Middle frontal gyrus (tissue), 1 donor: Measurements from ENCODE around the gene NEK4.
A peak's percentile ranks its signal among the peaks of the same experiment; 100 is the strongest.
"Not testable (repeated sequence)": the region's sequence is repeated elsewhere in the genome, so short reads cannot be mapped to it uniquely, and the experiment has no call there.

ENCODE experiments used
- DNase-seq: peaks from one replicate; pipeline ENCODE4 v3.0.0-alpha.2; 2015; ENCODE audit warnings: low spot score; ENCODE audit errors: extremely low spot score

The NEK4 gene

DNA sequence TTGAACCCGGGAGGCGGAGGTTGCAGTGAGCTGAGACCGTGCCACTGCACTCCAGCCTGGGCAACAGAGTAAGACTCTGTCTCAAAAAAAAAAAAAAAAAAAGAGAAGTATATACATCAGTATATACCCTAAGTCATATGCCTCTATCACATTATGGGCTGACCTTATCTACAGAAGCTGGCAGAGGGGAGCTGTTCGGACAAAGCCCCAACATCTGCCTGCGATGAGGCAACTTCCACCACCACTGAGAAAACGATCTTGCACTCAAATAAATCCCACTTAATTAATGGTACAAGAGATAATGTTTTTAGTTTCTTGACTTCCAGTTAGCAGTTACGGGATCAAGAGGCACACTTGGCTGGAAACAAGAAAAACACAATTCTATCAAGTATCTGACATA is 67.4 kb downstream of the NEK4 start:
- DNase-seq: no peak

DNA sequence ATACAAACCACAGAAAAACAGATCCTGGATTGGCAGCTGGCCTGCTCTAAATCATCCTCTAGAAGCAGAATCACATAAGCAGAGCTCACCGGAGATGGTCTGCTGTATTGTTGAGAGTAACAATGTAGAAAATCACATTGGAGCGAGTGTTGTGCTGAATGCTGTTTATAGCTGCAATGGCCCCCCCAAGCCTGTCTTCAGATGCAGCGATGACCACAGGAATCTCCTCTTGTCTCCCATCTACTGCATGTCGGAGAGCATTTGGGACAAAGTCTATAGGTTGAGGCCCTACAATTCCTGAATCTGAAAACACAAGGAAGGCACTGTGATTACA is 73.1 kb downstream of the NEK4 start:
- DNase-seq: no peak

DNA sequence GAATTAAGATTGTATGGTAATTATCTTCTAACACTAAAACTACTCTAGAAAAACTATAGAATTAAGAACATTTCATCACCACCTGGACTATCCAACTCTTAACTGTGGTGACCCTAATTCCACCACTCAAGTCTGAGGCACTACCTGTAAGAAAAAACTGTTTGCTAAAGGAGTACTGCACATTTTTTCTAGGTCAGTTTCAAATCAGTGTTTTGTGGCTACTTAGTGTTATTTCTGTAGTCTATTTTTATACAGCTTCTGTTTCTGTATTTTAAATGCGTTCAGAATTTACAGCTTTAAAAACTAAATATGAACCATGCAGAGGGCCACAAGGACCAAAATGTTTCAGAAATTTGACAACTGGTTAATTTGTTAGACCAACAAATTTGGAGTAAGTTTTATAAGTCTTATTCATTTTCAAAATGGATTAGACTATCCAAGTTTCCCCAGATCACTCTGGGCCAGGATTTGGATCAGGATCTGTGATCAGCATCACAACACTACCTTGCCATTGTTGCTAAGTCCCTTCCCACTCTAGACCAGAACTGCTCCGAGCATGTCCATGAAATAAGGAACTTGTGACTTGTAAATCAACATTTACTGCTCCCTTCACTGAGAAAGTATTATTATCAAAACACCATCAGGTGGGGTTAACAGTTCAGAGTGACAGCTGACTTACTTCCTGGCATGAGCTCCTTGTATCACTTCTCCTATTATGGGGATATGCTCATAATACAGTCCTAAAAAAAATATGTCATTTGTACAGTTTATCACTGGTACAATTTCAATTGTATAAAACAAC is 73.7 kb downstream of the NEK4 start:
- no peak for DNase-seq

DNA sequence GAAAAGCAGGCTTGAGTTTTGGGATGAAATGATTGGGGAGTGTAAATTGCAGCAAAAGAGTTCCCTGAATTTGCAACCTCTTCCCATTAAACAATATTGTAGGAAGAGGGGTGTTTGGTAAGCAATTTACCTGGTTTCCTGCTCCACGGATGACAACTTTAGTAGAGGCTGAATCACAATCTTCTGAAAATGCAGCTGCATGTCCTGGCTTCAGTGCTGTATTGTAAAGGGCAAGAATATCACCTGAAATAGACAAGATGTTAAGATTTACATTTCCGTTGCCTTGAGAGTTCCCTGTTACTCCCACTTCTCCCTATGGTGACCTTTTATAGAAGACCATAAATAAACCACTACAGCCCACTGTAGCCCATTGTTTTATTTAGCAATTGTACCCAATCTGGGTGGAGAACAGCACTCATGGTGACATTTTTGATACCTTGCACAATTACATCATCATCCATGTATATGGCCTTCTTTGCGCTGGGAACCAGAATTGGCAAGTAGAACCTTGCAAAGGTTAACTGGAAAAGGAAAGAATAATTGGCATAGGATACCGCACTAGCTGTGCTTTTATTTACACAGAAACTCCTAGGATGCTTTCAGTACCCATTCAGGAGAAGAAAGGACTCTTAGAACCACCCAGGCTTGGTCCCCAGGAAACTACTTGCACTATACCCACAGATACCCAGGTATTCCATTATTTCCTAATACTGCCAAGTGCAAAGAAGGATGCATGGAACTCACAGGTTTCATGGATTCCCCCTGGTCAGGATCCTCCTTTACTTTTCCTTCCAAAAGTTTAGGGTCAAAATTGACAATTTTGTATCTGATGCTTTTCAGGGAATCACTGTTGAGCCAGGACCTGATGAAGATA is 74.7 kb downstream of the NEK4 start:
- DNase-seq: no peak

DNA sequence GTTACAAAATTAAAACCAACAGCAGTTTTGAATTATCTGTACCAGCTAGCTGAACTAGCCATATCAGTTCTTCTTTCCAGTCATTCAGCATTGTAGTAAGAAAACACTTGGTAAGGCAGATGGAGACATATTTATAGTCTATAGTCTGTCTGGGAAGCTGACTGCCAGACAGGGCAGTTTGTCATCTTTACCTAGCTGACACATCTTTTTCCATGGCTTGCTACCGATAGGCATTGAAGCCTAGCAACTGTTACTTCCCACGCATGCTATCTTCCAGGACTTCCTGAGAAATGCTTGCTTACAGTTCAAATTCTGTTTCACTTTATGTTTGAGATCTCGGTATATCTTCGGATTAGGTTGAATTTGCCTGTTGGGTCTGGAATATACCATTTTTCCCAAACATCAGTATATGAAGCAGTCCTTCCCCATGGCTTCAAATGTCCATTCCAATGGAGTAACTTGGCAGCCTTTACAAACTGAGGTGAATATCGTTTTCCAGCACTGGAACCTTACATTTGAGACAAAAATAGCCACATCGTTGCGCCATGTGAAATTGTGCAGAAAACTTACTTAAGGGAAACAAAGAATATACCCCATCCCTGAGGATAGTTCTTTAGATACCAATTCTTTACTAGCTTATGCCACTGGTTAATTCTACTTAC is 76.1 kb downstream of the NEK4 start:
- no peak for DNase-seq

DNA sequence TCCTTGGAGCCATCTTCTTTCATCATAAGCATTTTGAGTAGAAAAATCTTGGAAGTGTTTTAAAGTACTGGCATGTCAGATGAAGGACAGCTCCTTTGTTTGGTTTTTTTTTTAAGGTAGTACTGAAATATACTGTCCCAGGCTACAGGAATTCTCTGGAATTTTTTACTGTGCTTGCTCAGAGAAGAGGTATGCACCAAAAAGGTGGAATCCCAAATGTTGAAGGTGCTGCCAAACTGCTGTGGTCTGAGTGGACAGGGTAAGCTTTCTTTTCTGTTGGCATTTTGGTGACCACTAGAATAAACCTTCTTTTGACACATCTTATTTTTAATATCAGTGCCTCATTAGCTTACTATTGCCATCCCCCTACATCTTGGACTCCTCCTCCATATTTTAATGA is 77.7 kb downstream of the NEK4 start:
- no peak for DNase-seq

DNA sequence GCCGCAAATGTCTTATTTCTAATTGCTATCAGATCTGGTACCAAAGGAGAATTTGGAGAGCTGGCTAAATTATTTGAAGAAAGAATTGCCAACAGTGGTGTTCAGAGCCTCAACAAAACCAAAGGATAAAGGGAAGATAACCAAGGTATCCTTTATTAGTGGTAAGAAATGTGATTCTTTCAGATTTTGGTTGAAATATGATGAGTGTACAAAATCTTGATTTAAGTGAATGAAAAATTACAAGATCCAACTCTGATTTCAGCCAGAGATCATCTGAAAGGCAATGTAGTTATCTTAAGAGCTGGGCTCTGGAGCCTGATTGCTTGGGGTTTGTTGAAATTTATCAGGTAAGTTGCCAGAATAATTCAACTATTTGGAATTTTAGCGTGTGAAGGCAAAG is 80.2 kb downstream of the NEK4 start:
- DNase-seq: no peak

DNA sequence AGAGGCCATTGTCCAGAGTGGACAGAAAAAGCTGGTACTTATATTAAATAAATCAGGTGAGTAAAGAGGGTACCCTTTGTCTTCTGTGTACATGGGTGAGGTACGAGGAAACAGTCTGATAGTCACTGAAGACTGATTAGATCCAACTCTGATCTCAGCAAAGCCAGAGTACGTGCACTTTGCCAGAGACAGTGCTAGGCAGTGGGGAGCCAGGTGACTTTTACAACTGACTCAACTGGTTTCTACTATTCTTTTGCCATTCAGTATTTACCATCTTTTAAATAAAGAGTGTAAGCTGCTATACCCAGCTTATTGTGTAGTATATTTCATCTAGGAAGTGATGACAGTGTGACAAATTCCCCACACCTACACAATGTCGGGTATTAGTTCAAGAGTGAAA is 81.6 kb downstream of the NEK4 start:
- no peak for DNase-seq

DNA sequence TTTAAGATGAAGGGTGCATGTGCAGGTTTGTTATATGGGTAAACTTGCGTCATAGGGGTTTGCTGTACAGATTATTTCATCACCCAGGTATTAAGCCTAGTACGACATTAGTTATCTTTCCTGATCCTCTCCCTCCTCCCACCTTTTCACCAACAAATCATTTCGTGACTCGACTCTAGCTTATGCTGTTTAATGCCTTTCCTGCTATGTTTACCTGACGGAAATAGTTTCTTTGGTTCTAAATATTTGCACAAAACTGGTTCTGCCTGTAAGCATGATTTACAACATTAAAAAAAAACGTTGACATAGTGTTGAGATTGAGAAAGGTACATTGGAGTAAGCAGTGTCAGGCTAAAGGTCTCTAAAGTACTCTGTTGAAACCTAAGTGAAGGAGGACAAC is 82.5 kb downstream of the NEK4 start:
- no peak for DNase-seq

DNA sequence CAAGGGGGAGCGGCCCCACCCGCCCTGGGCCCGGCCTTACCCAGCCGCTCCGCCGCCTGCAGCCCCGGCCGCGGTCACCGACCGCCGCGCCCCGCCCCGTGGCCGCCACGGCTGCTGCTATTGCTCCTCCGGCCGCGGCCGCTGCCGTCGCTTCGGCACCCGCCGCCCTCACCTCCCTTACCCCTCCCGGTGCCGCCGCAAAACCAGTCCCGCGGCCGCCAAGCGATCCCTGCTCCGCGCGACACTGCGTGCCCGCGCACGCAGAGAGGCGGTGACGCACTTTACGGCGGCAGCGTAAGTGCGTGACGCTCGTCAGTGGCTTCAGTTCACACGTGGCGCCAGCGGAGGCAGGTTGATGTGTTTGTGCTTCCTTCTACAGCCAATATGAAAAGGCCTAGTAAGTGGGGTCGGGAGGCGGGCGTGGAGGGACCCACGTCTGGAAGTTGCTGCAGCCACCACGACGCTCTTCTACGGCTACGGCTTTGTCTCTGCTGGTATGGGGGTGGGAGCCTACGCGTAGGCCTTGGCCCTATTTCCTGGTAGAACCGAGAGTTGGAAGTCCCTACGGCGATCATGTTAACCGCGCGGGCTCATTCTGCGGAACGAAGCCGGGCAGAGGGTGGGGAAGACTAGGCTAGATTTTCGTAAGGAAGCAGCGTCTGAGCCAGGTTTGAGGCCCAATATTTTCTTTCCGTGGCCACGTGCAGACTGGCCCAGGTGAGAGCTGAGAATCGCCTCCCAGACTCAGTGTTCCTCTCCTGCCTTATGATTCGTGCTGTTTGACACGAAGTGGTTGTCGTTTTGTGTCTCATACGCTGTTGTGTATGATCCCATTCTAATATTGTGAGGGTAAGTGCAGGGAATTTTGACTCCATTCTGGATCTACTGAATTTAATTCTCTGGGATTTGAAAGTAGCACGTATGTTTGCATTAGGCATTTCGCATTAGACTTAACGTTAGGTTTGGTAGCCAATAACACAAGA is 84.7 kb downstream of the NEK4 start, which contains the start of the genes GNL3 and PBRM1:
Gene GNL3, plus strand, starts transcription at position 324 of the 983 bp plus-strand sequence. Its CDS starts 61 bp downstream, at position 385.
Gene PBRM1, minus strand, starts transcription at position 205 of the 983 bp plus-strand sequence.
- peak; percentile 96 for DNase-seq

DNA sequence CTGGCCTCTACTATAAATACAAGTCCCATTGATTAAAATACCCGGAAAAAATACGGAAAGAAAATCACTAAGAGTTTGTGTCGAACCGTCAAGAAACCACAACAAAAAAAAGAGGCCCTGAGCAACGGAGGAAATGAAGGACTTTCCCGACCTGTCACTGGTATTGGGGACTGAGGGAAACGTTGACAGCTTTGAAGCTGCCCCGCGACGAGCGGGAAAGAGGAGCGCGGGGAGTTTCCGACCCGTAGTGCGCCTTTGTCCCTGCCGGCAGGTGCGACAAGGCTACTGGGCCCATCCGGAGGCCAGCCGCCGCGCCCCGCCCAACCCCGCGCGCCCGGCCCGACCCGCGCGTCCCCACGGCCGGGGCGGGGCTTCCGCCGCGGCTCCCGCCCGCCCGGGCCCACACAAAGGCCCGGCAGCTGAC is 85.4 kb downstream of the NEK4 start:
- no peak for DNase-seq

DNA sequence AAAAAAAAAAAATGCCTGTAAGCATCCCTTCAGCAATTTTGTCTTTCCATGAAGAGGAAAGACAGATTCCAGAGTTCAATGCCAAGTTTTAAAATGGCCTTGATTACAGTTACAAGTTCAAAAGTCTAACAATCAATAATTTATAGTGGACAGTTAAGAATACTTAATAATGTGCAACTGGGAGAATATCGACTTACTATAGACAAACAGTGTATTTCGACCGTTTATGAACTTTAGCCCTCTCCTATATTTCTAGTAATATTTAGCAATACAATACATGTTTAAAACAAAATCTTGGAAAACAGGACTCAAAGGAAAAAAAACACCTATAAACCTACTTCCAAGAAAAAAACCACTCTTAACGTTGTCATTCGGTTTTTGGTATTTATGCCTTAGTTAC is 86.6 kb downstream of the NEK4 start:
- no peak for DNase-seq

DNA sequence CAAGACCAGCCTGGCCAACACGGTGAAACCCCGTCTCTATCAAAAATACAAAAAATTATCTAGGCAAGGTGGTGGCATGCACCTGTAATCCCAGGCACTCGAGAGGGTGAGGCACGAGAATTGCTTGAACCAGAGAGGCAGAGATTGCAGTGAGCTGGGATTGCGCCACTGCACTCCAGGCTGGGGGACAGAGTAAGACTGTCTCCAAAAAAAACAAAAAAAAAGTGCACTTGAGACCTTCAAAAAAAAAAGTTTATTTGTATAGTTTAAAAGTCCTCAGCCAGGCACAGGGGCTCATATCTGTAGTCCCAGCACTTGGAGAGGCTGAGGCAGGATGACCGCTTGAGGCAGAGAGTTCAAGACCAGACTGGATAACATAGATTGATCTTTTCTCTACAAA is 87.1 kb downstream of the NEK4 start:
- DNase-seq: no peak

DNA sequence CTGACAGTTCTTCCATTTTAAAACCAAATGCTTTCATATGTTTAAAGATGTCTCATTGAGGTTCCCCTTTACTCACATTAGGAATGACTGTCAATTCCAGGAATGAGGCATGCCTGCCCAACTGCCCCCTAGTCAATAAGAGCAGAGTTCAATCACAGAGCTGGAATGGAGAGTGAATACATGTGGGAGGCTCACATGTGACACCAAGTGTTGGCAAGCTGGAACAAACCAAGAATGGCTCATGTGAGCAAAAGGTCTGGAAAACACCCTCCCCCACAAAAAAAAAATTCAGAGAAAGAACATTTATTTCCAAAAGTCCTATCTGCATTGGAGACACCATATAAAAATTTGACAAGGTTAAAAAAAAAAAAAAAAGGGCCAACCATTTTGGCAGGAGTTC is 88.7 kb downstream of the NEK4 start:
- DNase-seq: no peak

DNA sequence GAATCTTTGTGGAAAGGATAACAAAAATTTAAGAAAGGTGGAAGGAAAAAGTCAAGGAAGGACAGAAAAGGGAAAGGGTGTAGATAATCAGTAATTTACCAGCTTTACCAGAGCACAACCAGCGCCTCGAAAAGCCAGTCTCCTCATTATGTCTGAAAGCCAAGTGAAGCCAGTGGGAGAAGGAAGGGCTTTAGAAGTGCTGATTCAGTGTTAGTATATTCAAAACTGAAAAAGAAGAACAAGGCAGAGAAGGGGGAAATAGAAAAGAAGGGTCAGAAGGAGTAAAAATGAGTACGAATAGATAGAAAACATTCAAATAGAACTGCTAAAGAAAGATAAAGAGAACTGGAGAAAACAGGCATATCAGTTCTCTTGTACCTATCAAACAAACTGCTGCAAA is 89.1 kb downstream of the NEK4 start:
- DNase-seq: no peak

DNA sequence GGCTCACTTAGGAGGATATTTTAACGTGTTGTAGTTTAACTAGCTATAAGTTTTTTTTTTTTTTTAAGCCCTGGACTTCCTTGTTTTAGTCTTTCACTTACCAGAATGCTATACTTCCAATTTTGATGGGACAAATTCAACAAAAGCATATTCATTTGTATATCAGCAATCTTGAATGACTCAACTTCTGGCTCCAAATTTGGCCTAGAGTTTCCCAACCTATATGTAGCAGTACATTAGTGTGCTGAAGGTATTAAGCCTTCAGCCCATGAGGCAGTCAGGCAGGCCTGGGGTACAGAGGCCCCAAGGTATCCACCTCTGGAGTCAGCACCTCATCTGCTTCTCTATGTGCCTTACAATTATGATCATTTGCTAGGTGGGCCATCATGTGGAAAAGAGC is 90.9 kb downstream of the NEK4 start:
- DNase-seq: no peak

DNA sequence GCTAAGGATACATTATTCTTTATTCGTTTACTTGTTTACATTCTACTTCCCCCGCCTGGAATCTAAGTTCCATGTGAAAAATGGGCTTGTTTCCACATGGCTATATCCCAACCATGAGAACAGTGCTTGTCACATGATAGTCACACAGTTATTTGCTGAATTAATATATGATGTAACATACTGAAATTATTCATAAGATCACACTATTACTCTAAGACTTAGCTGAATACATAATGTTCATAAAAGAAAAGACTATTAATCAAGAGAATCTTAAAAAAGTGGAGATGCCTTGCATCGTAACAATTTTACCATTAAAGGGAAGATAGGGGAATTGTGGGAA is 91.6 kb downstream of the NEK4 start:
- DNase-seq: no peak

DNA sequence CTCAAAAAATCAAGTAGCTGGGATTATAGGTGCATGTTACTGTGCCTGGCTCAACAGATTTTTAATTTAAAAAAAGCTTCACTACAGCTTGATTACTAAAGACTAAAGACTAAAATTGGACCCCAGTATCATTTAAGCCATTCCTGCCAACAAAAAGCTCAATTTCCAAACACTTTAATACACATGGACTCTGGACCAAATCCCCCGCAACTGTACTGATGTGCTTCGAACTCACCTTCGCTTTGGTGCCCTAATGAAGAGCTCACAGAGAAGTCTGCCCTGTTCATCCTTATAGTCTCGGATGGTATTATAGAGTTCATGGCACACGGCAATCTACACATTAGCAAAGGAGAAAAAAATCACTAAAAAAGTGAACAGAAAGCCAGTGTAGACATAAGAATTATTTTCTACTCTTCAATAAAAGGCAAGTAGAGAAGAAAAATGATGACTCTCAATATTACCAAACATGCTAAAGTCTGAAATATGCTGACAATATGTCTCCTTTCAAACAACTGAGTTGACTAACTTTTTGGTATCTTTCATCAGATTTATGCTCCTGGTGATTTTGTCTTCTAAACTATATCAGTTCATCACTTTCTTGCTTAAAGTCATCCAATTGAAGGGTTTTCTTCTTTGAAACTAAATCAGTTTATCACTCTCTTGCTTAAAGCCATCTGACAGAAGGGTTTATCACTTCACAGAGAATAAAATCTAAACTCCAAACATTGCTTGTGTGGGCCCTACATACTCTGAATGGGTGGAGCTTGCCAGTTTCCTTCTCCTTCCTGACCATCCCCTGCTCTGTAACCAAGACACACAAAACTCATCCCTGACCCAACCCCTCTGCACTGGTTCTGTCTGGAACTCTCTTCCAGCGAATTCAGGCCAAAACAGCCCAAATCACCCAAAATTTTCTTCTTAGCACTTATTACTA is 92.2 kb downstream of the NEK4 start:
- DNase-seq: no peak

DNA sequence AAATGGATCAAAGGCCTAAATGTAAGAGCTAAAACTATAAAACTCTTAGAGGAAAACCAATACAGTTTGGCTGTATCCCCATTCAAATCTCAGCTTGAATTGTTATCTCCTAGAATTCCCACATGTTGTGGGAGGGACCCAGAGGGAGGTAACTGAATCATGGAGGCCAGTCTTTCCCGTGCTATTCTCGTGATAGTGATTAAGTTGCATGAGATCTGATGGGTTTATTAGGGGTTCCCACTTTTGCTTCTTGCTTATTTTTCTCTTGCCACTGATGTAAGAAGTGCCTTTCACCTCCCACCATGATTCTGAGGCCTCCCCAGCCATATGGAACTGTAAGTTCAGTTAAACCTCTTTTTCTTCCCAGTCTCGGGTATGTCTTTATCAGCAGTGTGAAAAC is 94.5 kb downstream of the NEK4 start:
- DNase-seq: not testable (repeated sequence)

DNA sequence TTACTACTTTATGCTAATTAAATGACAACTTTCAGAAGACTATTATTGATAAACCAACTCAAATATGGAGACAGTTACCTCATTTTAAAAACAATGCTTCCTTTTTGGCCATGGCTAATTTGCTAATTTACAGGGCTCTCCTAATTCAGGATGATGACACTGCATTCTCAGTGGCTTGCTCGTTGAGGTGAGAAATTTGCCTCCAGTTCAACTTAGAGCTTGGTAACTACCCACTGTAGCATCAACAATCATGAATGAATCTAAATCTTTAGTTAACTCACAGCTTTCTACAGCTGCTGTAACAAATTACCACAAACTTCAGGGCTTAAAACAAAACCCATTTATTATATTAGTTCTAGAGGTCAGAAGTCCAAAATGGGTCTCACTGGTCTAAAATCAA is 99.1 kb downstream of the NEK4 start:
- no peak for DNase-seq
